22Rv1 (cell line): ENCODE data around the gene ARHGAP26.

Experiments used
- H3K27ac ChIP-seq: fragments of 450-650 bp; 2 replicates; pipeline ENCODE4 v1.5.1; 2017
- CTCF ChIP-seq: fragments of 450-650 bp; IDR thresholded peaks from 2 replicates; pipeline ENCODE4 v1.5.1; 2017; ENCODE audit warnings: mild to moderate bottlenecking
- ZFX ChIP-seq: fragments of 450-650 bp; IDR thresholded peaks from 2 replicates; pipeline ENCODE4 v1.6.1; 2017; ENCODE audit warnings: antibody characterized with exemption, borderline replicate concordance

Gene ARHGAP26

GRCh38 chr5:143120460-143121134, 350.4 kb downstream of the ARHGAP26 start:
- TF ChIP-seq ZFX: no peak
- no peak for TF ChIP-seq CTCF
- H3K27ac ChIP-seq: no peak overlapping the region

DNA sequence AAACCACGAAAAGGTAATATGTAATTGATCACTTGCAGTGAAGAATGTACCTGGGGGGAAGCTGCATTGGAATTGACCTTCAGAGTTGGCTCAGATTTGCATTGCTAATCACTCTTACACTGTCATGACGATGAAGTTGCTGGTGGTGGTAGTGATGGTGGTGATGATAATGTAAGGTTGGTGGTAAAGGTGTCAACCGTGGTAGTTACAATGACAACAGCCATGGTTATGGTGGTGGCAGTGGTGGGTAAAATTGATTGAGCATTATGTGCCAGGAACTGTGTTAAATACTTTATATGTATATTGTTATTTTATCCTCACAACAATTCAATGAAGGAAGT, 350.9 kb downstream of the ARHGAP26 start:
- TF ChIP-seq CTCF: no peak
- no peak for TF ChIP-seq ZFX
- H3K27ac ChIP-seq: no peak overlapping the region

DNA sequence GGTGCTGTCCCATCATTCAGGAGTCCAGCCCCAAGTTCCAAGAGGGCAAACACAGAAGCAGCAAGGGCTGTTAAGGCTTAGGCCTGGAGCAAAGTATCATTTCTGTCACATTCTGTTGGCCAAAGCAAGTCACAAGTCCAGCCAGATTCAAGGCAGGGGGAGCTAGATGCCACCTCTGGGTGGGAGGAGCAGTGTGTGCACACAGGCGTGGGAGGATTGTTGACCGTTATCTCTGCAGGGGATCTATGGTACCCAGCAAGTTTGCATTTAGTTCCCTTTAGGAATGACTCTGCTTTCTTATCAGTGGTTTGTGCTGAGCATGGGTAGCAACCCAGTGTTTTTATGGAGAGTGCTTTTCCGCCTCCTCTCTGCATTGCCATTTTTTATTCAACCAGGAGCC, 354.4 kb downstream of the ARHGAP26 start:
- no peak overlapping the region for H3K27ac ChIP-seq
- TF ChIP-seq ZFX (no peak), CTCF (no peak)

GRCh38 chr5:143126174-143127019, 356.2 kb downstream of the ARHGAP26 start:
- TF ChIP-seq ZFX (no peak), CTCF (no peak)
- H3K27ac ChIP-seq: no peak overlapping the region

- H3K27ac ChIP-seq: no peak overlapping the region
- TF ChIP-seq ZFX: no peak
- TF ChIP-seq CTCF: no peak
These were observed 358.4 kb downstream of the ARHGAP26 start for GRCh38 chr5:143128412-143129071.

DNA sequence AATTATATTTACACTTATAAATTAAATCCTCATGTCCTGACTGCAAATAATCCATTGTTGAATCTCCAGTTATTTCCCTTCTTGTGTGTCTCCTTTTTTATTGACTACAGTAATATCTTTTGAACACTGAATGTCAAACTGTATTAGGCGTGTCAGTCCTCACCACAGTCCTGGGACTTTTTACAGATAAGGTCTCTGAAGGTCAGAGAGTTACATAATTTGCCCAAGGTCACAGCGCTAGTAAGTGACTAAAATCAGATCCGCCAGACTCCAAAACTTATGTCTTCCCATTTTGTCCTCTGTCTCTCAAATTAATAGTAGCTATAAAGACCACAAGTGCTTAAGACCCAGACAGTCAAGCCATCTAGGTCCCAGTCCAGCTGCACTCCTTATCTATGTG, 359.0 kb downstream of the ARHGAP26 start:
- H3K27ac ChIP-seq: no peak overlapping the region
- TF ChIP-seq ZFX (no peak), CTCF (no peak)
